MM.1S (cell line): ENCODE measurements around the gene HOXD4.

Source experiments
- CTCF ChIP-seq: fragments of 300-600 bp; sonication (generic); IDR thresholded peaks from 2 replicates; pipeline ENCODE4 v1.5.1; 2016; ENCODE audit warnings: antibody characterized with exemption, low read length, mixed read lengths
- EZH2 ChIP-seq: fragments of 300-600 bp; sonication (generic); optimal IDR thresholded peaks from 2 replicates; pipeline ENCODE3; 2017; ENCODE audit warnings: low read depth, mild to moderate bottlenecking, antibody characterized with exemption, low read length, mixed read lengths

GRCh38 chr2:176146645-176147044 lies 4.7 kb upstream of the HOXD4 start:
- TF ChIP-seq CTCF = no peak
- no peak for TF ChIP-seq EZH2
